OCI-LY1 (cell line): ENCODE data around the gene TVP23A.
"Not testable (repeated sequence)": the region's sequence is repeated elsewhere in the genome, so short reads cannot be mapped to it uniquely, and the experiment has no call there.

Experiments
- H2AFZ ChIP-seq: fragments of 200-600 bp; sonication (generic), shearing (Covaris generic); 2 replicates; pipeline ENCODE4 v1.6.0; 2014; ENCODE audit warnings: antibody characterized with exemption, mild to moderate bottlenecking, low read length
- H3F3A ChIP-seq: fragments of 200-600 bp; sonication (generic), shearing (Covaris generic); 2 replicates; pipeline ENCODE4 v1.6.0; 2014; ENCODE audit warnings: mild to moderate bottlenecking, antibody characterized with exemption, low read length, moderate library complexity; ENCODE audit not compliant: insufficient read depth
- H3K27ac ChIP-seq: fragments of 200-600 bp; sonication (generic); 2 replicates; pipeline ENCODE4 v1.5.1; 2014; ENCODE audit warnings: low read length, mixed run types, mild to moderate bottlenecking, low read depth; ENCODE audit not compliant: poor library complexity, severe bottlenecking
- H3K27me3 ChIP-seq: fragments of 200-600 bp; sonication (generic); 2 replicates; pipeline ENCODE4 v1.6.0; 2014; ENCODE audit warnings: antibody characterized with exemption, mild to moderate bottlenecking, low read length, moderate library complexity; ENCODE audit not compliant: insufficient read depth
- H3K36me3 ChIP-seq: fragments of 200-600 bp; sonication (generic); 2 replicates; pipeline ENCODE4 v1.6.1; 2014; ENCODE audit warnings: mild to moderate bottlenecking, antibody characterized with exemption, low read length, moderate library complexity, mixed read lengths; ENCODE audit not compliant: insufficient read depth
- H3K4me1 ChIP-seq: fragments of 200-600 bp; sonication (generic); 2 replicates; pipeline ENCODE4 v1.5.1; 2014; ENCODE audit warnings: mild to moderate bottlenecking, low read length, moderate library complexity; ENCODE audit not compliant: insufficient read depth, severe bottlenecking
- H3K4me2 ChIP-seq: fragments of 200-600 bp; sonication (generic), shearing (Covaris generic); 2 replicates; pipeline ENCODE4 v1.6.1; 2014; ENCODE audit warnings: low read length
- H3K4me3 ChIP-seq: fragments of 200-600 bp; sonication (generic); 2 replicates; pipeline ENCODE4 v1.5.1; 2014; ENCODE audit warnings: low read length, low read depth, mild to moderate bottlenecking, mixed read lengths; ENCODE audit not compliant: poor library complexity, severe bottlenecking
- H3K79me2 ChIP-seq: fragments of 200-600 bp; shearing (Covaris generic); 2 replicates; pipeline ENCODE4 v1.6.1; 2016; ENCODE audit warnings: mixed run types, low read length, mixed read lengths; ENCODE audit not compliant: insufficient read depth
- H3K9ac ChIP-seq: fragments of 200-600 bp; sonication (generic), shearing (Covaris generic); 2 replicates; pipeline ENCODE4 v1.6.1; 2014; ENCODE audit warnings: mild to moderate bottlenecking, low read length, mixed read lengths
- H3K9me2 ChIP-seq: fragments of 200-600 bp; sonication (generic), shearing (Covaris generic); 2 replicates; pipeline ENCODE4 v1.6.1; 2014; ENCODE audit warnings: low read depth, mild to moderate bottlenecking, low read length, mixed read lengths
- H3K9me3 ChIP-seq: fragments of 200-600 bp; shearing (Covaris generic); 2 replicates; pipeline ENCODE4 v1.6.1; 2014; ENCODE audit warnings: low read length, mixed read lengths
- H4K20me1 ChIP-seq: fragments of 200-600 bp; sonication (generic), shearing (Covaris generic); 2 replicates; pipeline ENCODE4 v1.6.0; 2016; ENCODE audit warnings: mild to moderate bottlenecking, low read length; ENCODE audit not compliant: insufficient read depth
- CTCF ChIP-seq: fragments of 200-600 bp; sonication (generic), shearing (Covaris generic); IDR thresholded peaks from 2 replicates; pipeline ENCODE4 v1.5.1; 2017; ENCODE audit warnings: mild to moderate bottlenecking, antibody characterized with exemption, low read length, moderate library complexity, mixed read lengths
- EZH2 ChIP-seq: fragments of 200-600 bp; sonication (generic), shearing (Covaris generic); IDR thresholded peaks from 2 replicates; pipeline ENCODE4 v1.8.0; 2017; ENCODE audit warnings: borderline replicate concordance, mixed run types, mild to moderate bottlenecking, antibody characterized with exemption, low read length, moderate library complexity, mixed read lengths

The TVP23A gene

GRCh38 chr16:10831894-10832886 is 13.6 kb upstream of the TVP23A start:
- no peaks in the 10 kb centered on the region; the same call in 1 of the 2 replicates for H3K27me3 ChIP-seq
- no peaks in the 10 kb centered on the region for H4K20me1 ChIP-seq
- H3K27ac ChIP-seq, result no peak overlapping the region
- TF ChIP-seq EZH2 (no peak), CTCF (no peak)
- H3K4me3 ChIP-seq, result no peak overlapping the region
- no peaks in the 10 kb centered on the region for H3K9me2 ChIP-seq
- no peaks in the 10 kb centered on the region for H3K79me2 ChIP-seq
- no peak overlapping the region for H3K4me2 ChIP-seq
- H3K36me3 ChIP-seq, result no peaks in the 10 kb centered on the region
- H3F3A ChIP-seq, result no peaks in the 10 kb centered on the region
- H3K9me3 ChIP-seq, result no peaks in the 10 kb centered on the region
- H2AFZ ChIP-seq, result no peak overlapping the region
- peaks cover 4% of the 10 kb centered on the region for H3K4me1 ChIP-seq
- no peak overlapping the region for H3K9ac ChIP-seq

- not testable (repeated sequence) for H3K4me3 ChIP-seq, H3K4me2 ChIP-seq, H4K20me1 ChIP-seq, H3K4me1 ChIP-seq, H3K9ac ChIP-seq, H3K27me3 ChIP-seq, H2AFZ ChIP-seq, H3F3A ChIP-seq, H3K9me3 ChIP-seq, H3K9me2 ChIP-seq, H3K36me3 ChIP-seq, H3K27ac ChIP-seq, H3K79me2 ChIP-seq
These were observed 11.6 kb upstream of the TVP23A start for GRCh38 chr16:10830240-10830639.

DNA sequence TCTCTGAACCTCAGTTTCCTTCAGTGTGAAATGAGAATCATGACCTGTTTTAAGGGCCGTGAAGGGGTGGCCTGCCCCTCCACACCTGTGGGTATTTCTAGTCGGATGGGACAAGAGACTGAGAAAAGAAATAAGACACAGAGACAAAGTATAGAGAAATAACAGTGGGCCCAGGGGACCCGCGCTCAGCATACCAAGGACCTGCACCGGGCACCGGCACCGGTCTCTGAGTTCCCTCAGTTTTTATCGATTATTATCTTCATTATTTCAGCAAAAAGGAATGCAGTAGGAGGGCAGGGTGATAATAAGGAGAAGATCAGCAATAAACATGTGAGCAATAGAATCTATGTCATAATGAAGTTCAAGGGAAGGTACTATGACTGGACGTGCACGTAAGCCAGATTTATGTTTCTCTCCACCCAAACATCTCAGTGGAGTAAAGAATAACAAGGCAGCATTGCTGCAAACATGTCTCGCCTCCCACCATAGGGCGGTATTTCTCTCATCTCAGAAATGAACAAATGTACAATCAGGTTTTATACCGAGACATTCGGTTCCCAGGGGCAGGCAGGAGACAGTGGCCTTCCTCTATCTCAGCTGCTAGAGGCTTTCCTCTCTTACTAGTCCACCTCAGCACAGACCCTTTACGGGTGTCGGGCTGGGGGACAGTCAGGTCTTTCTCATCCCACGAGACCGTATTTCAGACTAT is 10.9 kb upstream of the TVP23A start:
- not testable (repeated sequence) for H2AFZ ChIP-seq, H3K4me3 ChIP-seq, H4K20me1 ChIP-seq, H3K9me3 ChIP-seq, H3K9me2 ChIP-seq, H3K9ac ChIP-seq, H3K4me2 ChIP-seq, H3K27me3 ChIP-seq, H3K4me1 ChIP-seq, H3K79me2 ChIP-seq, H3K36me3 ChIP-seq, H3F3A ChIP-seq, H3K27ac ChIP-seq

GRCh38 chr16:10828851-10829366 is 10.3 kb upstream of the TVP23A start:
- Histone ChIP-seq H3K9ac (no peak overlapping the region), H3K79me2 (no peaks in the 10 kb centered on the region), H3K27ac (no peak overlapping the region), H2AFZ (no peak overlapping the region), H3K4me1 (peaks cover 4% of the 10 kb centered on the region), H4K20me1 (no peaks in the 10 kb centered on the region), H3K4me3 (no peak overlapping the region), H3K9me2 (no peaks in the 10 kb centered on the region), H3K27me3 (no peaks in the 10 kb centered on the region; the same call in 1 of the 2 replicates), H3K36me3 (no peaks in the 10 kb centered on the region), H3K9me3 (no peaks in the 10 kb centered on the region), H3K4me2 (no peak overlapping the region), H3F3A (no peaks in the 10 kb centered on the region)
- TF ChIP-seq EZH2 (no peak), CTCF (no peak)
